Measurements from ENCODE around the gene WDFY3.
"Not testable (repeated sequence)": the region's sequence is repeated elsewhere in the genome, so short reads cannot be mapped to it uniquely, and the experiment has no call there.

The WDFY3 gene

GRCh38 chr4:84846985-84847384, 119.5 kb downstream of the WDFY3 start:
- no peak for TF ChIP-seq FOXA1 (IDR thresholded peaks at IDR 0.05)
- no peak for TF ChIP-seq NFRKB (IDR thresholded peaks at IDR 0.05)
- no peak for TF ChIP-seq LEF1 (IDR thresholded peaks at IDR 0.05; ENCODE audit: borderline replicate concordance)
- no peak for TF ChIP-seq TARDBP (IDR thresholded peaks at IDR 0.05)
- no peak for TF ChIP-seq ELF4 (IDR thresholded peaks at IDR 0.05)
- TF ChIP-seq BHLHE40 (IDR thresholded peaks at IDR 0.05; ENCODE audit: borderline replicate concordance): no peak
- TF ChIP-seq PKNOX1 (IDR thresholded peaks at IDR 0.05): no peak
- TF ChIP-seq ARNT (IDR thresholded peaks at IDR 0.05): no peak
- no peak for TF ChIP-seq FOXK2 (IDR thresholded peaks at IDR 0.05)
- no peak for TF ChIP-seq FOXM1 (IDR thresholded peaks at IDR 0.05; ENCODE audit: borderline replicate concordance)
- no peak for TF ChIP-seq SP1 (IDR thresholded peaks at IDR 0.05)
- TF ChIP-seq SUZ12 (IDR thresholded peaks at IDR 0.05): no peak
- no peak for TF ChIP-seq ZNF384 (IDR thresholded peaks at IDR 0.05)
- TF ChIP-seq L3MBTL2 (conservative IDR thresholded peaks at IDR 0.05): no peak
- no peak for TF ChIP-seq CTBP1 (IDR thresholded peaks at IDR 0.05; ENCODE audit: borderline replicate concordance)
- no peak for TF ChIP-seq HDGF (IDR thresholded peaks at IDR 0.05; ENCODE audit: borderline replicate concordance)
- ChIA-PET POLR2A (no interaction called here), CTCF (no interaction called here)
- DNase-seq (ENCODE audit: extremely low spot score): no peak

DNA sequence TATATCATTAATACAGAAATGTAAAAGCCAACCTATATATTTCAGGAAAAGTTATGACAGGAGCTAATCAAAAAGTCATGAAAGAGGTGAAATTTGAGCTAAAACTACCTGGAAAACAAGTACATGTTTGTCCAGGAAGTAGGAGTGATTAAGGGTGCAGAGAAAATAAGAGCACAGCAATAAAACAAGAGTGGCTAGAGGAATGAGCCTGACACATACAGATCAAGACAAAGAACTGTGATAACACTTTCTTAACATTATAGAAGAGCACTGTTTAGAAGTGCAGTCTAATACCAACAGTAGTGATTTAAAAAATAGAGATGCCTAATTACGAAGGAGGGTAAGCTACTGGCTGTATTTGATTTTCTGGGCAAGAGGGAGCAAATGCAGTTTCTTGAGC, 125.1 kb downstream of the WDFY3 start:
- no peak for TF ChIP-seq FOXA1 (IDR thresholded peaks at IDR 0.05)
- TF ChIP-seq CTBP1 (IDR thresholded peaks at IDR 0.05; ENCODE audit: borderline replicate concordance): no peak
- no peak for TF ChIP-seq NFRKB (IDR thresholded peaks at IDR 0.05)
- TF ChIP-seq ELF4 (IDR thresholded peaks at IDR 0.05): no peak
- TF ChIP-seq ZNF384 (IDR thresholded peaks at IDR 0.05): no peak
- TF ChIP-seq LEF1 (IDR thresholded peaks at IDR 0.05; ENCODE audit: borderline replicate concordance): no peak
- no peak for TF ChIP-seq L3MBTL2 (conservative IDR thresholded peaks at IDR 0.05)
- TF ChIP-seq HDGF (IDR thresholded peaks at IDR 0.05; ENCODE audit: borderline replicate concordance): no peak
- TF ChIP-seq SUZ12 (IDR thresholded peaks at IDR 0.05): no peak
- TF ChIP-seq PKNOX1 (IDR thresholded peaks at IDR 0.05): no peak
- no peak for TF ChIP-seq FOXK2 (IDR thresholded peaks at IDR 0.05)
- ChIA-PET CTCF (no interaction called here), POLR2A (no interaction called here)
- no peak for DNase-seq (ENCODE audit: extremely low spot score)

DNA sequence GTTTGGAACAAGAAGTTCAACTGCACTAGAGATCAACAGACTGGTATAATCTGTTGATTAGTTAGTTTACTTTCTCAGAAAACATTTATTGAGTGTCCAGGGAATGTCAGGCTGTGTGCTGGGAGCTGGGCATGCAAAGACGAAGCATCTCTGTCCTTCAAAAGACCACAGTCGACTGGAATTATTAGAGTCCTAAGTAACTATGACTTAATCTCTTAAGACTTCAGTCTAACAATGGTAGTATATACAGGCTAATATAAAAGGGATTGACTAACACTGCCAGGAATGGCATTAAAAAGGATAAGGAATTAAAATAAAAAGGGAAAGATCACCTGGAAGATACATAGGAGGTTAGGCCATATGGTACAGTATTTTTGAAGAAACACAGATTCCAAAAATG, 128.7 kb downstream of the WDFY3 start:
- CTCF ChIA-PET: no interaction called here
- DNase-seq (ENCODE audit: extremely low spot score): no peak
- TF ChIP-seq ELF4 (IDR thresholded peaks at IDR 0.05) (no peak), FOXA1 (IDR thresholded peaks at IDR 0.05) (no peak), SUZ12 (IDR thresholded peaks at IDR 0.05) (no peak), ZNF384 (IDR thresholded peaks at IDR 0.05) (no peak), NFRKB (IDR thresholded peaks at IDR 0.05) (no peak), ARNT (IDR thresholded peaks at IDR 0.05) (no peak), FOXM1 (IDR thresholded peaks at IDR 0.05; ENCODE audit: borderline replicate concordance) (no peak), BHLHE40 (IDR thresholded peaks at IDR 0.05; ENCODE audit: borderline replicate concordance) (no peak), FOXK2 (IDR thresholded peaks at IDR 0.05) (no peak), TARDBP (IDR thresholded peaks at IDR 0.05) (no peak), CTBP1 (IDR thresholded peaks at IDR 0.05; ENCODE audit: borderline replicate concordance) (no peak), PKNOX1 (IDR thresholded peaks at IDR 0.05) (no peak), L3MBTL2 (conservative IDR thresholded peaks at IDR 0.05) (no peak)
- POLR2A ChIA-PET: no interaction called here

GRCh38 chr4:84829633-84830032, 136.9 kb downstream of the WDFY3 start:
- DNase-seq (ENCODE audit: extremely low spot score); CTCF ChIA-PET; POLR2A ChIA-PET: not testable (repeated sequence)

DNA sequence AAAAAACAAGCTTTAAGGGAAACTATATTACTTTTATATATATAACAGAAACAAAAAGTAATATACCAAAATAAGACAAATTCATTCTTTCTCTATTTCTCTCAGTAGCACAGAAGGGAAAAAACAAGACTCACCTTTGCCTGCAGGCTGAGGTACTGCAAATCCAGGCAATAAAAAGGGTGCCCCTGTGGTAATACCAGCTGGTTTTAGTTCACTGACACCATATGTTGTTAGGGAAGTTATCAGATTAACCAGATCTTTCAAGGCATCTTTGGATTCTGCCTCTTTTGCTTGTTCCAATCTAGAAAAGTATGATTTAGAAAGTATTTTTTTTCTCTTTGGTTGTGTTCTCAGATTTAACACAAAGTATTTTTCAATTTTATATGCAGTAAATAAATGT, 139.8 kb downstream of the WDFY3 start:
- ChIA-PET POLR2A (no interaction called here), CTCF (interaction anchor here (0.6 kb wide), 1 partner anchor 144 kb away, joined by 3 read pairs; no protein-coding TSS in a partner anchor)
- TF ChIP-seq HDGF (IDR thresholded peaks at IDR 0.05; ENCODE audit: borderline replicate concordance) (no peak), ELF4 (IDR thresholded peaks at IDR 0.05) (no peak), FOXA1 (IDR thresholded peaks at IDR 0.05) (no peak), L3MBTL2 (conservative IDR thresholded peaks at IDR 0.05) (no peak), FOXM1 (IDR thresholded peaks at IDR 0.05; ENCODE audit: borderline replicate concordance) (no peak), FOXK2 (IDR thresholded peaks at IDR 0.05) (no peak), NFRKB (IDR thresholded peaks at IDR 0.05) (no peak)
- no peak for DNase-seq (ENCODE audit: extremely low spot score)

DNA sequence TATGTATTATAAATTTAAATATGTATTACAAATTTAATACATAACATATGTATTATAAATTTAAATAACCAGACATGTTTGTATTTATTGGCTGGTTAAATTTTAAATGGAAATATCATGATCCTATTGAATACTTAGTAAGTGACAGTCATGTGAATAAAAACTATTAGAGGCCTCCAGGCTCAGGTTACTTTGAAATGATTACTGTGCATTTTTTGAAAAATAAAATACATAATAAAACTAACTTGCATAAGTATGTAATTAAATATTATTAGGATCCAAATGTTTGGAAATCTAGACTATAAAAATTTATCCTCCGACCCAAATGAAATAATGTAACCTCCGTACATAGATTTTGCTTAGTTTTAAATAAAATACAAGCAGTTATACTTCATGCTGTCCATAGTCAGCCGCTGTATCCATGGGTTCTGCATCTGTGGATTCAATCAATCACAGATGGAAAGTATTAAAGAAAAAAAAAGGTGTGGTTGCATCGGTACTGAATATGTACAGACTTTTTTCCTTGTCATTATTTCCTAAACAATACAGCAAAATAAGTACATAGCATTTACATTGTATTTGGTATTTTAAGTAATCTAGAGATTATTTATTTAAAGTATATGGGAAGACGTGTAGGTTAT, 140.7 kb downstream of the WDFY3 start:
- ChIA-PET CTCF (interaction anchor here (0.6 kb wide), 1 partner anchor 145 kb away, joined by 3 read pairs; no protein-coding TSS in a partner anchor), POLR2A (no interaction called here)
- no peak for TF ChIP-seq ELF4 (IDR thresholded peaks at IDR 0.05)
- no peak for TF ChIP-seq FOXK2 (IDR thresholded peaks at IDR 0.05)
- TF ChIP-seq LEF1 (IDR thresholded peaks at IDR 0.05; ENCODE audit: borderline replicate concordance): no peak
- TF ChIP-seq CTBP1 (IDR thresholded peaks at IDR 0.05; ENCODE audit: borderline replicate concordance): no peak
- no peak for TF ChIP-seq BHLHE40 (IDR thresholded peaks at IDR 0.05; ENCODE audit: borderline replicate concordance)
- no peak for TF ChIP-seq PKNOX1 (IDR thresholded peaks at IDR 0.05)
- TF ChIP-seq FOXM1 (IDR thresholded peaks at IDR 0.05; ENCODE audit: borderline replicate concordance): no peak
- no peak for TF ChIP-seq FOXA1 (IDR thresholded peaks at IDR 0.05)
- no peak for TF ChIP-seq HDGF (IDR thresholded peaks at IDR 0.05; ENCODE audit: borderline replicate concordance)
- TF ChIP-seq L3MBTL2 (conservative IDR thresholded peaks at IDR 0.05): no peak
- TF ChIP-seq ARNT (IDR thresholded peaks at IDR 0.05): no peak
- no peak for TF ChIP-seq NFRKB (IDR thresholded peaks at IDR 0.05)
- TF ChIP-seq SP1 (IDR thresholded peaks at IDR 0.05): no peak
- TF ChIP-seq SUZ12 (IDR thresholded peaks at IDR 0.05): no peak
- TF ChIP-seq ZNF384 (IDR thresholded peaks at IDR 0.05): no peak
- TF ChIP-seq TARDBP (IDR thresholded peaks at IDR 0.05): no peak
- DNase-seq (ENCODE audit: extremely low spot score): no peak
